HCT116 (cell line): ENCODE data around the gene TMEM132D. TPM values are rescaled to one million over a fixed set of nuclear protein-coding genes. Genes with fewer than 3 reads are reported as not detected.

Experiments used
- ATAC-seq: fragments of 200-7000 bp; cut with Tn5 transposase; 2 replicates; pipeline ENCODE4 v1.9.1; 2020; ENCODE audit warnings: mild to moderate bottlenecking, moderate library complexity
- BruUV-seq: library from RNA; stranded (reverse); fragments of 400-500 nt; replicated peaks from 2 replicates; lab custom pipeline; 2021; lab: Mats Ljungman, UMichigan
- CTCF ChIA-PET: fragments of 300-600 bp; sonication (Branson Sonifier 250); formaldehyde crosslinking; loops from one replicate; lab custom pipeline; 2021; ENCODE audit warnings: antibody characterized with exemption; lab: Charles Lee
- POLR2A ChIA-PET: fragments of 300-600, 350-600 bp; sonication (Branson Sonifier 250); formaldehyde crosslinking; loops from one replicate; lab custom pipeline; 2021; ENCODE audit warnings: antibody characterized with exemption; lab: Charles Lee
- RAD21 ChIA-PET, 2 experiments: fragments of 300-600 bp; sonication (Branson Sonifier 250); formaldehyde crosslinking; loops; one replicate each; lab custom pipeline; 2023; ENCODE audit warnings: low total read pairs in 2 of 2; ENCODE audit not compliant: uncharacterized antibody in 2 of 2, unreplicated experiment in 2 of 2, low non-redundant PET in 1 of 2; lab: Charles Lee
- DNase-seq: peaks from one replicate; pipeline ENCODE4 v3.0.0-alpha.2; 2010; ENCODE audit warnings: low read depth, low spot score
- H2AFZ ChIP-seq: fragments of 200-600 bp; shearing (Covaris generic), sonication (generic); 2 replicates; pipeline ENCODE4 v1.6.1; 2017; ENCODE audit warnings: low read depth, mixed run types, mixed read lengths, antibody characterized with exemption, low read length; ENCODE audit not compliant: poor library complexity, severe bottlenecking
- H3K27ac ChIP-seq: 2 replicates; pipeline ENCODE4 v1.5.1; 2012; ENCODE audit warnings: low read depth, low read length
- H3K27me3 ChIP-seq: fragments of 200-600 bp; sonication (generic); 2 replicates; pipeline ENCODE4 v1.6.1; 2016; ENCODE audit warnings: mixed run types, low read length, mixed read lengths; ENCODE audit not compliant: insufficient read depth
- H3K36me3 ChIP-seq, 2 experiments: fragments of 200-500 bp in 1 of 2; fragments of 200-600 bp in 1 of 2; sonication (Bioruptor generic) in 1 of 2; sonication (generic) in 1 of 2; 2 replicates each; pipeline versions ENCODE4 v1.5.1 to v1.6.1; 2014 to 2016; ENCODE audit warnings: low read length in 2 of 2, inconsistent platforms in 1 of 2, mixed read lengths in 1 of 2, mixed run types in 1 of 2; ENCODE audit not compliant: insufficient read depth in 2 of 2, control insufficient read depth in 1 of 2
- H3K4me1 ChIP-seq, 2 experiments: fragments of 200-600 bp in 1 of 2; sonication (generic) in 1 of 2; 2 replicates each; pipeline versions ENCODE4 v1.5.1 to v1.6.1; 2012 to 2017; ENCODE audit warnings: low read length in 2 of 2, inconsistent platforms in 1 of 2, mild to moderate bottlenecking in 1 of 2, mixed read lengths in 1 of 2, mixed run types in 1 of 2, moderate library complexity in 1 of 2; ENCODE audit not compliant: insufficient read depth in 2 of 2, control insufficient read depth in 1 of 2
- H3K4me2 ChIP-seq: fragments of 200-600 bp; sonication (generic); 2 replicates; pipeline ENCODE4 v1.6.1; 2017; ENCODE audit warnings: mixed run types, low read length, mixed read lengths
- H3K4me3 ChIP-seq, 2 experiments: fragments of 200-600 bp in 1 of 2; sonication (generic) in 1 of 2; replicated peaks in 1 of 2; 2 replicates each; pipeline ENCODE4 v1.5.1; 2011 to 2016; ENCODE audit warnings: low read length in 2 of 2, control low read depth in 1 of 2, low read depth in 1 of 2, mild to moderate bottlenecking in 1 of 2, mixed read lengths in 1 of 2, mixed run types in 1 of 2
- H3K79me2 ChIP-seq: fragments of 200-600 bp; sonication (generic); 2 replicates; pipeline ENCODE4 v1.6.1; 2017; ENCODE audit warnings: mild to moderate bottlenecking, mixed run types, low read length, moderate library complexity, mixed read lengths; ENCODE audit not compliant: insufficient read depth
- H3K9ac ChIP-seq: fragments of 200-600 bp; sonication (generic); 2 replicates; pipeline ENCODE4 v1.6.1; 2016; ENCODE audit warnings: low read length, mixed read lengths
- H3K9me2 ChIP-seq: fragments of 200-600 bp; sonication (generic), shearing (Covaris generic); 2 replicates; pipeline ENCODE4 v1.6.1; 2017; ENCODE audit warnings: mixed run types, mild to moderate bottlenecking, moderate library complexity; ENCODE audit not compliant: insufficient read depth
- H3K9me3 ChIP-seq, 2 experiments: fragments of 200-500 bp in 1 of 2; fragments of 200-600 bp in 1 of 2; sonication (Bioruptor generic) in 1 of 2; sonication (generic) in 1 of 2; 2 replicates each; pipeline ENCODE4 v1.6.1; 2014 to 2017; ENCODE audit warnings: low read length in 2 of 2, mixed read lengths in 2 of 2, inconsistent platforms in 1 of 2, low read depth in 1 of 2, mild to moderate bottlenecking in 1 of 2, mixed run types in 1 of 2, moderate library complexity in 1 of 2; ENCODE audit not compliant: control insufficient read depth in 1 of 2, insufficient read depth in 1 of 2
- H4K20me1 ChIP-seq: fragments of 200-600 bp; sonication (generic), shearing (Covaris generic); 2 replicates; pipeline ENCODE4 v1.6.1; 2017; ENCODE audit warnings: mixed run types, mild to moderate bottlenecking, moderate library complexity; ENCODE audit not compliant: insufficient read depth
- CBX3 ChIP-seq: IDR thresholded peaks from 2 replicates; pipeline ENCODE4 v1.6.1; 2012; ENCODE audit warnings: low read depth
- CEBPB ChIP-seq: IDR thresholded peaks from 2 replicates; pipeline ENCODE4 v1.6.1; 2012; ENCODE audit warnings: low read depth
- EGR1 ChIP-seq: IDR thresholded peaks from 2 replicates; pipeline ENCODE4 v1.6.1; 2012; ENCODE audit warnings: low read depth
- ELF1 ChIP-seq: IDR thresholded peaks from 2 replicates; pipeline ENCODE4 v1.6.1; 2012; ENCODE audit warnings: low read depth, borderline replicate concordance
- EZH2 ChIP-seq: fragments of 200-600 bp; sonication (generic); IDR thresholded peaks from 2 replicates; pipeline ENCODE4 v1.6.1; 2017; ENCODE audit warnings: antibody characterized with exemption, mixed run types
- JUND ChIP-seq: IDR thresholded peaks from 2 replicates; pipeline ENCODE4 v1.6.1; 2012
- POLR2A ChIP-seq: IDR thresholded peaks from 2 replicates; pipeline ENCODE4 v1.7.0; 2011; ENCODE audit warnings: borderline replicate concordance; ENCODE audit not compliant: insufficient read depth, insufficient read length; ENCODE audit errors: extremely low read depth
- POLR2AphosphoS5 ChIP-seq: IDR thresholded peaks from 2 replicates; pipeline ENCODE4 v1.6.1; 2011; ENCODE audit warnings: mild to moderate bottlenecking, low read depth, low read length, moderate library complexity
- RAD21 ChIP-seq: IDR thresholded peaks from 2 replicates; pipeline ENCODE4 v1.6.1; 2012; ENCODE audit warnings: low read depth, mild to moderate bottlenecking
- SIN3A ChIP-seq: IDR thresholded peaks from 2 replicates; pipeline ENCODE4 v1.6.1; 2012; ENCODE audit warnings: low read depth
- SP1 ChIP-seq: IDR thresholded peaks from 2 replicates; pipeline ENCODE4 v1.6.1; 2012; ENCODE audit warnings: low read depth
- SRF ChIP-seq: IDR thresholded peaks from 2 replicates; pipeline ENCODE4 v1.6.1; 2012; ENCODE audit warnings: low read depth
- TCF7L2 ChIP-seq: IDR thresholded peaks from 2 replicates; pipeline ENCODE4 v1.7.0; 2011; ENCODE audit warnings: borderline replicate concordance, inconsistent platforms; ENCODE audit not compliant: insufficient read depth, insufficient read length; ENCODE audit errors: extremely low read depth
- YY1 ChIP-seq: IDR thresholded peaks from 2 replicates; pipeline ENCODE4 v1.6.1; 2011; ENCODE audit warnings: low read length, low read depth, moderate library complexity, mild to moderate bottlenecking; ENCODE audit not compliant: insufficient replicate concordance; ENCODE audit errors: extremely low read depth
- ZNF274 ChIP-seq: fragments of 200-500 bp; sonication (Bioruptor generic); IDR thresholded peaks from 2 replicates; pipeline ENCODE4 v1.6.1; 2014; ENCODE audit warnings: mild to moderate bottlenecking, low read depth, low read length, inconsistent platforms
- intact Hi-C: fragments of 100-400 bp; cut with micrococcal nuclease; formaldehyde crosslinking; loops from 2 replicates; pipeline ENCODE4 v1.10.0; 2022
- total RNA-seq: library from RNA; stranded (reverse); gene quantifications from one replicate; pipeline ENCODE4 v1.2.1, GENCODE V29; 2021; ENCODE audit not compliant: unreplicated experiment
- TF ChIP-seq, protein P1 (sequence below): IDR thresholded peaks from 2 replicates; pipeline ENCODE4 v1.6.1; 2011; ENCODE audit warnings: mild to moderate bottlenecking, low read length, moderate library complexity; ENCODE audit not compliant: insufficient replicate concordance; ENCODE audit errors: extremely low read depth
- TF ChIP-seq, protein P2 (sequence below): IDR thresholded peaks from 2 replicates; pipeline ENCODE4 v1.6.1; 2012
- TF ChIP-seq, protein P3 (sequence below): IDR thresholded peaks from 2 replicates; pipeline ENCODE4 v1.6.1; 2012

The TMEM132D gene
- total RNA-seq, 1 experiment from 2014 or later = not detected

DNA sequence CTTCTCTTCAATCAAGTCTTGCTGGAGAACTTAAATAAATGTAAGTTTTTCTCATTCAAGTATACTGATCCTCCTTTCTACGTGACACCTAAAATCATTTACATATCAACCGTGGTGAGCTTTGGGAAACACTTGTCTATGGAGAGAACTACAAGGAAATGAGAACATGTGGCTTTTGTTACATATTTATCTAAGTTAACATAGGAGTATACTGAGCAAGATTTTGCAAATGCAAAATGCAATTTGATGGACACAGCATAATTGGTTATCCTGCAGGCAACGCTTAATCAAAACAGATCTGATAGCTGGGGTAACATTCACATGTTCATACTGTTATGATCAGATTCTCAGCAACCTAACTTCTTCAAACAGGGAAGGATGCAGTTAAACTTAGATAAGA, 376.3 kb downstream of the TMEM132D start:
- no peak overlapping the region for H3K4me3 ChIP-seq
- H2AFZ ChIP-seq = no peak overlapping the region
- ChIA-PET RAD21 (no interaction called here), CTCF (no interaction called here), POLR2A (no interaction called here)
- ATAC-seq (no peak), DNase-seq (no peak)
- no peaks in the 10 kb centered on the region for H3K79me2 ChIP-seq
- no peaks in the 10 kb centered on the region for H3K4me1 ChIP-seq
- no TSS peak for BruUV-seq
- intact Hi-C loops = no loop called here
- H3K4me2 ChIP-seq = no peak overlapping the region
- H3K36me3 ChIP-seq = no peaks in the 10 kb centered on the region
- H3K9me2 ChIP-seq = no peaks in the 10 kb centered on the region
- peaks cover 17 to 23% of the 10 kb centered on the region in 2 experiments; a peak in 2 of 4 replicates for H3K9me3 ChIP-seq
- no peaks in the 10 kb centered on the region for H3K27me3 ChIP-seq
- H3K9ac ChIP-seq = no peak overlapping the region
- TF ChIP-seq SP1 (no peak), ELF1 (no peak), YY1 (no peak), SIN3A (no peak), JUND (no peak), SRF (no peak), EZH2 (no peak), CEBPB (no peak), EGR1 (no peak), ZNF274 (no peak), POLR2A (no peak), RAD21 (no peak), TCF7L2 (no peak), CBX3 (no peak), POLR2AphosphoS5 (no peak)
- TF ChIP-seq, protein P1, sequence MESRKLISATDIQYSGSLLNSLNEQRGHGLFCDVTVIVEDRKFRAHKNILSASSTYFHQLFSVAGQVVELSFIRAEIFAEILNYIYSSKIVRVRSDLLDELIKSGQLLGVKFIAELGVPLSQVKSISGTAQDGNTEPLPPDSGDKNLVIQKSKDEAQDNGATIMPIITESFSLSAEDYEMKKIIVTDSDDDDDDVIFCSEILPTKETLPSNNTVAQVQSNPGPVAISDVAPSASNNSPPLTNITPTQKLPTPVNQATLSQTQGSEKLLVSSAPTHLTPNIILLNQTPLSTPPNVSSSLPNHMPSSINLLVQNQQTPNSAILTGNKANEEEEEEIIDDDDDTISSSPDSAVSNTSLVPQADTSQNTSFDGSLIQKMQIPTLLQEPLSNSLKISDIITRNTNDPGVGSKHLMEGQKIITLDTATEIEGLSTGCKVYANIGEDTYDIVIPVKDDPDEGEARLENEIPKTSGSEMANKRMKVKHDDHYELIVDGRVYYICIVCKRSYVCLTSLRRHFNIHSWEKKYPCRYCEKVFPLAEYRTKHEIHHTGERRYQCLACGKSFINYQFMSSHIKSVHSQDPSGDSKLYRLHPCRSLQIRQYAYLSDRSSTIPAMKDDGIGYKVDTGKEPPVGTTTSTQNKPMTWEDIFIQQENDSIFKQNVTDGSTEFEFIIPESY = no peak
- TF ChIP-seq, protein P2, sequence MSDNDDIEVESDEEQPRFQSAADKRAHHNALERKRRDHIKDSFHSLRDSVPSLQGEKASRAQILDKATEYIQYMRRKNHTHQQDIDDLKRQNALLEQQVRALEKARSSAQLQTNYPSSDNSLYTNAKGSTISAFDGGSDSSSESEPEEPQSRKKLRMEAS = no peak
- TF ChIP-seq, protein P3, sequence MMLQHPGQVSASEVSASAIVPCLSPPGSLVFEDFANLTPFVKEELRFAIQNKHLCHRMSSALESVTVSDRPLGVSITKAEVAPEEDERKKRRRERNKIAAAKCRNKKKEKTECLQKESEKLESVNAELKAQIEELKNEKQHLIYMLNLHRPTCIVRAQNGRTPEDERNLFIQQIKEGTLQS = no peak
- H4K20me1 ChIP-seq = no peaks in the 10 kb centered on the region
- no peak overlapping the region for H3K27ac ChIP-seq
